ENCODE measurements around the gene GALNS. TPM values are rescaled to one million over a fixed set of nuclear protein-coding genes. Genes with fewer than 3 reads are reported as not detected.

Gene GALNS
- total RNA-seq, 4 donors from 2014 or later = 31.1 to 134 (median 43.3) TPM

- no peaks in the 10 kb centered on the region for H3K27me3 ChIP-seq
- peaks cover under 1% of the 10 kb centered on the region for H3K4me1 ChIP-seq
- TF ChIP-seq POLR2A (IDR thresholded peaks at IDR 0.05) (no peak), EP300 (IDR thresholded peaks at IDR 0.05) (no peak), POLR2AphosphoS5 (IDR thresholded peaks at IDR 0.05) (no peak), CTCF (IDR thresholded peaks at IDR 0.05) (no peak)
- H3K36me3 ChIP-seq = peaks cover 30% of the 10 kb centered on the region
- WGBS = 80% methylated on average over 9 of the region's 13 CpGs
- H3K4me3 ChIP-seq = no peak overlapping the region
- DNase-seq (ENCODE audit: low spot score in 2 of 2) = no peak
- no peak overlapping the region for H3K27ac ChIP-seq
- H3K9me3 ChIP-seq = no peaks in the 10 kb centered on the region
Measured at GRCh38 chr16:88831838-88832237, 24.9 kb downstream of the GALNS start.

- Histone ChIP-seq H3K4me1 (peaks cover 9% of the 10 kb centered on the region), H3K9me3 (no peaks in the 10 kb centered on the region), H3K27me3 (no peaks in the 10 kb centered on the region), H3K36me3 (peaks cover 38% of the 10 kb centered on the region), H3K27ac (no peak overlapping the region), H3K4me3 (no peak overlapping the region)
- 98% methylated on average over 7 of the region's 14 CpGs for WGBS
- TF ChIP-seq CTCF (IDR thresholded peaks at IDR 0.05) (no peak), EP300 (IDR thresholded peaks at IDR 0.05) (no peak), POLR2A (IDR thresholded peaks at IDR 0.05) (no peak), POLR2AphosphoS5 (IDR thresholded peaks at IDR 0.05) (no peak)
- DNase-seq (ENCODE audit: low spot score in 2 of 2) = no peak
Measured at GRCh38 chr16:88830783-88831182, 26.0 kb downstream of the GALNS start.

GRCh38 chr16:88830258-88830657 is 26.5 kb downstream of the GALNS start:
- Histone ChIP-seq H3K9me3 (no peaks in the 10 kb centered on the region), H3K4me3 (no peak overlapping the region), H3K27ac (no peak overlapping the region), H3K27me3 (no peaks in the 10 kb centered on the region), H3K36me3 (peaks cover 33% of the 10 kb centered on the region), H3K4me1 (peaks cover 13% of the 10 kb centered on the region)
- TF ChIP-seq POLR2A (IDR thresholded peaks at IDR 0.05) (no peak), CTCF (IDR thresholded peaks at IDR 0.05) (no peak), EP300 (IDR thresholded peaks at IDR 0.05) (no peak), POLR2AphosphoS5 (IDR thresholded peaks at IDR 0.05) (no peak)
- 92% methylated on average over 11 of the region's 11 CpGs for WGBS
- no peak for DNase-seq (ENCODE audit: low spot score in 2 of 2)

- Histone ChIP-seq H3K36me3 (peaks cover 37% of the 10 kb centered on the region), H3K9me3 (no peaks in the 10 kb centered on the region), H3K27ac (no peak overlapping the region), H3K27me3 (no peaks in the 10 kb centered on the region), H3K4me1 (peaks cover 13% of the 10 kb centered on the region), H3K4me3 (no peak overlapping the region)
- TF ChIP-seq POLR2A (IDR thresholded peaks at IDR 0.05) (no peak), POLR2AphosphoS5 (IDR thresholded peaks at IDR 0.05) (no peak), EP300 (IDR thresholded peaks at IDR 0.05) (no peak), CTCF (IDR thresholded peaks at IDR 0.05) (no peak)
- no peak for DNase-seq (ENCODE audit: low spot score in 2 of 2)
- WGBS = 82% methylated on average over 17 of the region's 24 CpGs
Measured at GRCh38 chr16:88828711-88829110, 28.0 kb downstream of the GALNS start.

GRCh38 chr16:88827727-88828126 is 29.0 kb downstream of the GALNS start:
- TF ChIP-seq POLR2A (IDR thresholded peaks at IDR 0.05) (no peak), POLR2AphosphoS5 (IDR thresholded peaks at IDR 0.05) (no peak), EP300 (IDR thresholded peaks at IDR 0.05) (no peak), CTCF (IDR thresholded peaks at IDR 0.05) (no peak)
- H3K4me3 ChIP-seq = no peak overlapping the region
- peaks cover 44% of the 10 kb centered on the region for H3K36me3 ChIP-seq
- H3K4me1 ChIP-seq = peaks cover 13% of the 10 kb centered on the region
- WGBS = 94% methylated on average over 17 of the region's 21 CpGs
- H3K9me3 ChIP-seq = no peaks in the 10 kb centered on the region
- no peaks in the 10 kb centered on the region for H3K27me3 ChIP-seq
- no peak for DNase-seq (ENCODE audit: low spot score in 2 of 2)
- no peak overlapping the region for H3K27ac ChIP-seq
